ENCODE data around the gene JCHAIN.

GRCh38 chr4:70666369-70666768 lies at the start of gene JCHAIN:
- TF ChIP-seq GATA2 (IDR thresholded peaks at IDR 0.05; ENCODE audit: low read depth, low read length), result no peak
- TF ChIP-seq GATA3 (IDR thresholded peaks at IDR 0.05; ENCODE audit: low read depth, low read length), result no peak
